CD4-positive, alpha-beta T cell (primary cell): ENCODE data around the gene VWF. TPM values are rescaled to one million over a fixed set of nuclear protein-coding genes. Genes with fewer than 3 reads are reported as not detected.

Experiments
- ATAC-seq: fragments of 200-7000 bp; cut with Tn5 transposase; one replicate; pipeline ENCODE4 v1.10.0; 2022; ENCODE audit warnings: mild to moderate bottlenecking; ENCODE audit not compliant: poor library complexity
- CTCF ChIA-PET: fragments of 350-600 bp; sonication (Branson Sonifier 250); formaldehyde crosslinking; loops from one replicate; lab custom pipeline; 2021; ENCODE audit warnings: antibody characterized with exemption, inconsistent platforms; lab: Charles Lee
- POLR2A ChIA-PET: fragments of 350-600 bp; sonication (Branson Sonifier 250); formaldehyde crosslinking; loops from one replicate; lab custom pipeline; 2021; ENCODE audit warnings: antibody characterized with exemption, inconsistent platforms; lab: Charles Lee
- DNase-seq, 14 experiments: peaks; one replicate each; pipeline ENCODE4 v3.0.0-alpha.2; 2013 to 2020; ENCODE audit warnings: mixed read lengths in 2 of 14
- H3K27ac ChIP-seq, 2 donors: one replicate each; pipeline versions ENCODE4 v1.5.1 to v1.7.0; 2013; ENCODE audit warnings: low read length in 2 of 2, low read depth in 1 of 2, mild to moderate bottlenecking in 1 of 2
- H3K27me3 ChIP-seq, 2 experiments: 1 replicate in 1 of 2; 2 replicates in 1 of 2; pipeline versions ENCODE4 v1.6.1 to v1.7.0; 2013; ENCODE audit warnings: low read length in 2 of 2, control low read depth in 1 of 2, mild to moderate bottlenecking in 1 of 2, moderate library complexity in 1 of 2; ENCODE audit not compliant: insufficient read depth in 2 of 2, control insufficient read depth in 1 of 2
- H3K36me3 ChIP-seq: one replicate; pipeline ENCODE4 v1.6.1; 2013; ENCODE audit warnings: low read length, control low read depth; ENCODE audit not compliant: insufficient read depth
- H3K4me1 ChIP-seq: one replicate; pipeline ENCODE4 v1.6.1; 2013; ENCODE audit warnings: low read length, control low read depth; ENCODE audit not compliant: insufficient read depth
- H3K4me3 ChIP-seq: one replicate; pipeline ENCODE4 v1.5.1; 2013; ENCODE audit warnings: mild to moderate bottlenecking, low read length, moderate library complexity
- H3K9me3 ChIP-seq, 2 experiments: 1 replicate in 1 of 2; 2 replicates in 1 of 2; pipeline versions ENCODE4 v1.6.1 to v1.7.0; 2013; ENCODE audit warnings: low read length in 2 of 2, mild to moderate bottlenecking in 2 of 2, control low read depth in 1 of 2, moderate library complexity in 1 of 2; ENCODE audit not compliant: control insufficient read depth in 1 of 2, insufficient read depth in 1 of 2
- H3K27ac Mint-ChIP-seq: one replicate; pipeline ENCODE4 v1.8.0; 2020; ENCODE audit warnings: mixed read lengths
- H3K27me3 Mint-ChIP-seq: one replicate; pipeline ENCODE4 v1.8.0; 2021; ENCODE audit warnings: mixed read lengths
- H3K36me3 Mint-ChIP-seq: one replicate; pipeline ENCODE4 v1.8.0; 2021; ENCODE audit warnings: low read depth, mixed read lengths
- H3K4me1 Mint-ChIP-seq: one replicate; pipeline ENCODE4 v1.8.0; 2021; ENCODE audit warnings: low read depth, mixed read lengths
- H3K4me3 Mint-ChIP-seq: one replicate; pipeline ENCODE4 v1.8.0; 2020; ENCODE audit warnings: mild to moderate bottlenecking, mixed read lengths
- H3K9me3 Mint-ChIP-seq: one replicate; pipeline ENCODE4 v1.8.0; 2020; ENCODE audit warnings: mixed read lengths
- CTCF ChIP-seq: fragments of 200-600 bp; IDR thresholded peaks from one replicate; pipeline ENCODE4 v1.8.0; 2022; ENCODE audit warnings: antibody characterized with exemption, mild to moderate bottlenecking
- intact Hi-C, 2 experiments: fragments of 100-400 bp; cut with DNase I in 1 of 2; cut with micrococcal nuclease in 1 of 2; formaldehyde crosslinking; loops; one replicate each; pipeline versions ENCODE4 v1.15.1 to v1.9.0; 2023 to 2025; cut with DNase I, micrococcal nuclease
- total RNA-seq, 174 experiments: library from RNA in 2 of 174; stranded (reverse) in 2 of 174; gene quantifications; one replicate each; pipeline ENCODE4 v1.2.3 and lab custom pipeline; 2021 to 2026

The VWF gene
- total RNA-seq, 2 experiments from 2014 or later, result 0.20 TPM; not detected in 1

- peaks cover 2 to 6% of the 10 kb centered on the region in 2 experiments for H3K27me3 ChIP-seq
- no peak overlapping the region for H3K4me3 Mint-ChIP-seq
- POLR2A ChIA-PET, result no interaction called here
- H3K4me1 Mint-ChIP-seq, result no peaks in the 10 kb centered on the region
- H3K9me3 ChIP-seq, result peaks cover 0 to 7% of the 10 kb centered on the region in 2 experiments
- intact Hi-C loops, result no loop called here
- ATAC-seq, result no peak
- H3K27ac ChIP-seq, result no peak overlapping the region
- H3K9me3 Mint-ChIP-seq, result no peaks in the 10 kb centered on the region
- H3K4me3 ChIP-seq, result no peak overlapping the region
- no peaks in the 10 kb centered on the region for H3K36me3 ChIP-seq
- TF ChIP-seq CTCF, result no peak
- H3K27ac Mint-ChIP-seq, result no peak overlapping the region
- H3K36me3 Mint-ChIP-seq, result no peaks in the 10 kb centered on the region
- CTCF ChIA-PET, result no interaction called here
- H3K4me1 ChIP-seq, result no peaks in the 10 kb centered on the region
- peaks cover 12% of the 10 kb centered on the region for H3K27me3 Mint-ChIP-seq
- no peak for DNase-seq
Observed at GRCh38 chr12:5912437-5913334, 211.8 kb downstream of the VWF start.

- peaks cover 12% of the 10 kb centered on the region for H3K27me3 Mint-ChIP-seq
- Histone ChIP-seq H3K4me3 (no peak overlapping the region), H3K27ac (no peak overlapping the region), H3K27me3 (peaks cover 2 to 6% of the 10 kb centered on the region in 2 experiments), H3K9me3 (peaks cover 0 to 8% of the 10 kb centered on the region in 2 experiments), H3K36me3 (no peaks in the 10 kb centered on the region), H3K4me1 (no peaks in the 10 kb centered on the region)
- no peaks in the 10 kb centered on the region for H3K9me3 Mint-ChIP-seq
- DNase-seq (no peak), ATAC-seq (no peak)
- POLR2A ChIA-PET, result no interaction called here
- TF ChIP-seq CTCF, result no peak
- no peak overlapping the region for H3K4me3 Mint-ChIP-seq
- H3K4me1 Mint-ChIP-seq, result no peaks in the 10 kb centered on the region
- intact Hi-C loops, result no loop called here
- CTCF ChIA-PET, result no interaction called here
- no peak overlapping the region for H3K27ac Mint-ChIP-seq
- H3K36me3 Mint-ChIP-seq, result no peaks in the 10 kb centered on the region
Observed at GRCh38 chr12:5912011-5912410, 212.5 kb downstream of the VWF start.

GRCh38 chr12:5910790-5911548 is 213.5 kb downstream of the VWF start:
- H3K4me1 Mint-ChIP-seq, result no peaks in the 10 kb centered on the region
- CTCF ChIA-PET, result no interaction called here
- H3K9me3 Mint-ChIP-seq, result no peaks in the 10 kb centered on the region
- no peak for ATAC-seq
- H3K4me1 ChIP-seq, result no peaks in the 10 kb centered on the region
- intact Hi-C loops, result no loop called here
- H3K36me3 Mint-ChIP-seq, result no peaks in the 10 kb centered on the region
- POLR2A ChIA-PET, result no interaction called here
- no peak for DNase-seq
- H3K36me3 ChIP-seq, result no peaks in the 10 kb centered on the region
- H3K27me3 Mint-ChIP-seq, result peaks cover 13% of the 10 kb centered on the region
- H3K27ac ChIP-seq, result no peak overlapping the region
- H3K4me3 Mint-ChIP-seq, result no peak overlapping the region
- H3K27ac Mint-ChIP-seq, result no peak overlapping the region
- H3K27me3 ChIP-seq, result peaks cover 2 to 6% of the 10 kb centered on the region in 2 experiments
- TF ChIP-seq CTCF, result no peak
- H3K9me3 ChIP-seq, result peaks cover 0 to 8% of the 10 kb centered on the region in 2 experiments
- H3K4me3 ChIP-seq, result no peak overlapping the region
